ENCODE results near the gene KCNN2.

KCNN2 gene

GRCh38 chr5:114450437-114450836, 88.6 kb downstream of the KCNN2 start:
- no peak for DNase-seq (ENCODE audit: low spot score in 2 of 2)
- no peaks in the 10 kb centered on the region for H3K36me3 Mint-ChIP-seq
- H3K9me3 Mint-ChIP-seq = no peaks in the 10 kb centered on the region
- no peak for ATAC-seq (ENCODE audit: low read depth)
- H3K27ac Mint-ChIP-seq = no peak overlapping the region
- H3K4me1 Mint-ChIP-seq = peaks cover 6% of the 10 kb centered on the region
- H3K27me3 Mint-ChIP-seq = peaks cover 5% of the 10 kb centered on the region
- no peak overlapping the region for H3K4me3 Mint-ChIP-seq

GRCh38 chr5:114458726-114459125, 96.9 kb downstream of the KCNN2 start:
- Mint-ChIP-seq H3K27ac (no peak overlapping the region), H3K36me3 (no peaks in the 10 kb centered on the region), H3K27me3 (peaks cover 7% of the 10 kb centered on the region), H3K4me3 (no peak overlapping the region), H3K9me3 (no peaks in the 10 kb centered on the region), H3K4me1 (no peaks in the 10 kb centered on the region)
- ATAC-seq (ENCODE audit: low read depth) = no peak
- DNase-seq (ENCODE audit: low spot score in 2 of 2) = no peak

GRCh38 chr5:114467171-114467570, 105.3 kb downstream of the KCNN2 start:
- Mint-ChIP-seq H3K27ac (no peak overlapping the region), H3K36me3 (no peaks in the 10 kb centered on the region), H3K27me3 (peaks cover 3% of the 10 kb centered on the region), H3K4me1 (no peaks in the 10 kb centered on the region), H3K9me3 (no peaks in the 10 kb centered on the region), H3K4me3 (no peak overlapping the region)
- DNase-seq (ENCODE audit: low spot score in 2 of 2) (no peak), ATAC-seq (ENCODE audit: low read depth) (no peak)

- H3K4me3 Mint-ChIP-seq = no peak overlapping the region
- no peaks in the 10 kb centered on the region for H3K36me3 Mint-ChIP-seq
- DNase-seq (ENCODE audit: low spot score in 2 of 2) = no peak
- no peak for ATAC-seq (ENCODE audit: low read depth)
- H3K27me3 Mint-ChIP-seq = no peaks in the 10 kb centered on the region
- no peak overlapping the region for H3K27ac Mint-ChIP-seq
- no peaks in the 10 kb centered on the region for H3K9me3 Mint-ChIP-seq
- no peaks in the 10 kb centered on the region for H3K4me1 Mint-ChIP-seq
Measured at GRCh38 chr5:114467729-114468128, 105.9 kb downstream of the KCNN2 start.

GRCh38 chr5:114469372-114469771, 107.5 kb downstream of the KCNN2 start:
- Mint-ChIP-seq H3K27me3 (no peaks in the 10 kb centered on the region), H3K4me3 (no peak overlapping the region), H3K27ac (no peak overlapping the region), H3K4me1 (no peaks in the 10 kb centered on the region), H3K36me3 (no peaks in the 10 kb centered on the region), H3K9me3 (no peaks in the 10 kb centered on the region)
- ATAC-seq (ENCODE audit: low read depth) (no peak), DNase-seq (ENCODE audit: low spot score in 2 of 2) (no peak)

GRCh38 chr5:114471529-114471928, 109.7 kb downstream of the KCNN2 start:
- no peaks in the 10 kb centered on the region for H3K9me3 Mint-ChIP-seq
- ATAC-seq (ENCODE audit: low read depth) (no peak), DNase-seq (ENCODE audit: low spot score in 2 of 2) (no peak)
- H3K27me3 Mint-ChIP-seq = no peaks in the 10 kb centered on the region
- no peak overlapping the region for H3K4me3 Mint-ChIP-seq
- H3K4me1 Mint-ChIP-seq = no peaks in the 10 kb centered on the region
- H3K36me3 Mint-ChIP-seq = no peaks in the 10 kb centered on the region
- H3K27ac Mint-ChIP-seq = no peak overlapping the region

- Mint-ChIP-seq H3K27me3 (no peaks in the 10 kb centered on the region), H3K36me3 (peaks cover 3% of the 10 kb centered on the region), H3K9me3 (peaks cover 5% of the 10 kb centered on the region), H3K4me3 (no peak overlapping the region), H3K4me1 (no peaks in the 10 kb centered on the region), H3K27ac (no peak overlapping the region)
- no peak for ATAC-seq (ENCODE audit: low read depth)
- no peak for DNase-seq (ENCODE audit: low spot score in 2 of 2)
Measured at GRCh38 chr5:114473541-114473940, 111.7 kb downstream of the KCNN2 start.

GRCh38 chr5:114477816-114478334, 116.0 kb downstream of the KCNN2 start:
- Mint-ChIP-seq H3K9me3 (peaks cover 14% of the 10 kb centered on the region), H3K27ac (no peak overlapping the region), H3K36me3 (peaks cover 3% of the 10 kb centered on the region), H3K4me3 (no peak overlapping the region), H3K4me1 (no peaks in the 10 kb centered on the region), H3K27me3 (peaks cover 2% of the 10 kb centered on the region)
- ATAC-seq (ENCODE audit: low read depth) (no peak), DNase-seq (ENCODE audit: low spot score in 2 of 2) (no peak)

- ATAC-seq (ENCODE audit: low read depth) (no peak), DNase-seq (ENCODE audit: low spot score in 2 of 2) (no peak)
- H3K36me3 Mint-ChIP-seq = no peaks in the 10 kb centered on the region
- H3K27ac Mint-ChIP-seq = no peak overlapping the region
- H3K4me1 Mint-ChIP-seq = no peaks in the 10 kb centered on the region
- peaks cover 3% of the 10 kb centered on the region for H3K27me3 Mint-ChIP-seq
- H3K4me3 Mint-ChIP-seq = no peak overlapping the region
- peaks cover 2% of the 10 kb centered on the region for H3K9me3 Mint-ChIP-seq
Measured at GRCh38 chr5:114500756-114501155, 138.9 kb downstream of the KCNN2 start.

- no peaks in the 10 kb centered on the region for H3K4me1 Mint-ChIP-seq
- H3K4me3 Mint-ChIP-seq = no peak overlapping the region
- ATAC-seq (ENCODE audit: low read depth) (no peak), DNase-seq (ENCODE audit: low spot score in 2 of 2) (no peak)
- H3K27me3 Mint-ChIP-seq = peaks cover 2% of the 10 kb centered on the region
- peaks cover 2% of the 10 kb centered on the region for H3K9me3 Mint-ChIP-seq
- no peak overlapping the region for H3K27ac Mint-ChIP-seq
- H3K36me3 Mint-ChIP-seq = no peaks in the 10 kb centered on the region
Measured at GRCh38 chr5:114504560-114504959, 142.7 kb downstream of the KCNN2 start.

- Mint-ChIP-seq H3K9me3 (no peaks in the 10 kb centered on the region), H3K4me3 (no peak overlapping the region), H3K27me3 (no peaks in the 10 kb centered on the region), H3K4me1 (no peaks in the 10 kb centered on the region), H3K36me3 (no peaks in the 10 kb centered on the region), H3K27ac (no peak overlapping the region)
- ATAC-seq (ENCODE audit: low read depth) (no peak), DNase-seq (ENCODE audit: low spot score in 2 of 2) (no peak)
Measured at GRCh38 chr5:114524221-114524620, 162.4 kb downstream of the KCNN2 start.

GRCh38 chr5:114544561-114544960, 182.7 kb downstream of the KCNN2 start:
- Mint-ChIP-seq H3K36me3 (no peaks in the 10 kb centered on the region), H3K4me1 (no peaks in the 10 kb centered on the region), H3K9me3 (no peaks in the 10 kb centered on the region), H3K4me3 (no peak overlapping the region), H3K27me3 (peaks cover 2% of the 10 kb centered on the region), H3K27ac (no peak overlapping the region)
- DNase-seq (ENCODE audit: low spot score in 2 of 2) = no peak
- no peak for ATAC-seq (ENCODE audit: low read depth)
